Measurements from ENCODE around the gene R3HDML. TPM values are rescaled to one million over a fixed set of nuclear protein-coding genes. Genes with fewer than 3 reads are reported as not detected.
A peak's percentile ranks its signal among the peaks of the same experiment; 100 is the strongest.

The R3HDML gene
- total and polyA plus RNA-seq, 3 donors from 2014 or later = 0.38 to 0.62 TPM; not detected in 1

DNA sequence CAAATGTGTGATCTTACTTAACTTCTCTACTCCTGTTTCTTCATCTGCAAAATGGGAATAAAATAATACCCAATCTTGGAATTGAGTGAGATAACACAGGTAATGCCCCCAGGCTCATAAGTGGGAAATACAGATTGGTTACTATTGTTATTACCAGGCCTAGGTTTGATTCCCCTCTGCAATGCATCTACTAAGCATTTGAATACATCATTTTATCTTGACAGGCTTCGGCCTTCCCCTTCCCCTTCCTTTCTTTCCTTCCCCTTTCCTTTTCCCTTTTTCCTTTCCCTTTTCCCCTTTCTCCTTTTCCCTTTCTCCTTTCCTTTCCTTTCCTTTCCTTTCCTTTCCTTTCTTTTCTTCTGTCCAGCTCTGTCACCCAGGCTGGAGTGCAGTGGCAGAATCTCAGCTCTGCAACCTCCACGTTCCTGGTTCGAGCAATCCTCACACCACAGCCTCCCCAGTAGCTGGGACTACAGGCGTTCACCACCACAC, 11.4 kb downstream of the R3HDML start:
- 91 to 92% methylated on average over 4 of the region's 4 CpGs for WGBS, 2 donors
- DNase-seq = no peak
- Histone ChIP-seq H3K4me1 (peaks cover 5% of the 10 kb centered on the region), H3K4me3 (no peak overlapping the region), H3K9me3 (no peaks in the 10 kb centered on the region), H3K36me3 (ENCODE audit: low read depth, missing control alignments) (no peaks in the 10 kb centered on the region), H3K27ac (no peak overlapping the region), H3K27me3 (no peaks in the 10 kb centered on the region)
- intact Hi-C loops (cut with DNase I; ENCODE audit: low total_unique reads) = no loop called here
- TF ChIP-seq POLR2A (IDR thresholded peaks at IDR 0.05) = no peak

DNA sequence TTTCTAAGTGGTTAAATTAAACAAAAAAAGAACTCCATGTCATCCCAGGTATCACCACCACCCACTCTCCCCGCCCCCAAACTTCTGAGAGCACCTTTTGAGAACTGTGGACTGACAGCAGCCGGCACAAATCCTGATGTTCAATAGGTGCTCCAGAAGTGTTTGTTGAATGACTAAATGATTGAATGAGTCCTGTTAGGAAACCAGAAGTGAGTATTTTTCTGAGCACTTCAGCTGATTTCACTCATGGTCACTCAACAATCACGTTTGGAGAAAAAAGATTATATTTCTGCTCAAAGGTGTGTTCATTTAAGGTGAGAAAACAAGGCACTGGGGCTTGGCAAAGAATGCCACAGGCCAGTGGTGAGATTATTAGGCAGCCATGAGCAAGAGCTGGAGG, 12.5 kb downstream of the R3HDML start:
- Histone ChIP-seq H3K9me3 (no peaks in the 10 kb centered on the region), H3K27me3 (no peaks in the 10 kb centered on the region), H3K4me3 (no peak overlapping the region), H3K4me1 (peaks cover 5% of the 10 kb centered on the region), H3K27ac (no peak overlapping the region), H3K36me3 (ENCODE audit: low read depth, missing control alignments) (no peaks in the 10 kb centered on the region)
- DNase-seq = no peak
- TF ChIP-seq, protein P1, sequence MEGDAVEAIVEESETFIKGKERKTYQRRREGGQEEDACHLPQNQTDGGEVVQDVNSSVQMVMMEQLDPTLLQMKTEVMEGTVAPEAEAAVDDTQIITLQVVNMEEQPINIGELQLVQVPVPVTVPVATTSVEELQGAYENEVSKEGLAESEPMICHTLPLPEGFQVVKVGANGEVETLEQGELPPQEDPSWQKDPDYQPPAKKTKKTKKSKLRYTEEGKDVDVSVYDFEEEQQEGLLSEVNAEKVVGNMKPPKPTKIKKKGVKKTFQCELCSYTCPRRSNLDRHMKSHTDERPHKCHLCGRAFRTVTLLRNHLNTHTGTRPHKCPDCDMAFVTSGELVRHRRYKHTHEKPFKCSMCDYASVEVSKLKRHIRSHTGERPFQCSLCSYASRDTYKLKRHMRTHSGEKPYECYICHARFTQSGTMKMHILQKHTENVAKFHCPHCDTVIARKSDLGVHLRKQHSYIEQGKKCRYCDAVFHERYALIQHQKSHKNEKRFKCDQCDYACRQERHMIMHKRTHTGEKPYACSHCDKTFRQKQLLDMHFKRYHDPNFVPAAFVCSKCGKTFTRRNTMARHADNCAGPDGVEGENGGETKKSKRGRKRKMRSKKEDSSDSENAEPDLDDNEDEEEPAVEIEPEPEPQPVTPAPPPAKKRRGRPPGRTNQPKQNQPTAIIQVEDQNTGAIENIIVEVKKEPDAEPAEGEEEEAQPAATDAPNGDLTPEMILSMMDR (IDR thresholded peaks at IDR 0.05) = no peak
- WGBS, 2 donors = 84% methylated on average over 3 of the region's 3 CpGs
- intact Hi-C loops (cut with DNase I; ENCODE audit: low total_unique reads) = no loop called here

DNA sequence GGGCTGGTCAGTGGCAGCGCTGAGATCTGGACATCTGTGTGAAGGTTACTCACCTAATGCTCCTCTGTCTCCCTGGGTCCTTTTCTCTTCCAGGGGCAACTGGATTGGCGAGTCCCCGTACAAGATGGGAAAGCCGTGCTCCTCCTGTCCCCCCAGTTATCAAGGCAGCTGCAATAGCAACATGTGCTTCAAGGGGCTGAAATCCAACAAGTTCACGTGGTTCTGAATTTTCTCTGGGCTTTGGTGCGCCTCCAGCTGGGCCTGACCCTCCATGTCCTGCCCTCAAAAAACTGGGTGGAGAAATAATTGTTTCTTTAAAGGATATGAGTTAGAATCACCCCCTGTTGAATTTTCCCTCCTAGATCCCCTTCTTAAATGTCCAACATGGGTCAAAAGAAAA, 13.7 kb downstream of the R3HDML start:
- no peak for DNase-seq
- intact Hi-C loops (cut with DNase I; ENCODE audit: low total_unique reads) = no loop called here
- Histone ChIP-seq H3K27me3 (no peaks in the 10 kb centered on the region), H3K4me3 (no peak overlapping the region), H3K9me3 (no peaks in the 10 kb centered on the region), H3K36me3 (ENCODE audit: low read depth, missing control alignments) (no peaks in the 10 kb centered on the region), H3K4me1 (peaks cover 5% of the 10 kb centered on the region), H3K27ac (no peak overlapping the region)
- WGBS, 2 donors = 43 to 55% methylated on average over 6 of the region's 6 CpGs
- TF ChIP-seq, protein P1 (IDR thresholded peaks at IDR 0.05) = no peak
- TF ChIP-seq POLR2A (IDR thresholded peaks at IDR 0.05) = no peak

DNA sequence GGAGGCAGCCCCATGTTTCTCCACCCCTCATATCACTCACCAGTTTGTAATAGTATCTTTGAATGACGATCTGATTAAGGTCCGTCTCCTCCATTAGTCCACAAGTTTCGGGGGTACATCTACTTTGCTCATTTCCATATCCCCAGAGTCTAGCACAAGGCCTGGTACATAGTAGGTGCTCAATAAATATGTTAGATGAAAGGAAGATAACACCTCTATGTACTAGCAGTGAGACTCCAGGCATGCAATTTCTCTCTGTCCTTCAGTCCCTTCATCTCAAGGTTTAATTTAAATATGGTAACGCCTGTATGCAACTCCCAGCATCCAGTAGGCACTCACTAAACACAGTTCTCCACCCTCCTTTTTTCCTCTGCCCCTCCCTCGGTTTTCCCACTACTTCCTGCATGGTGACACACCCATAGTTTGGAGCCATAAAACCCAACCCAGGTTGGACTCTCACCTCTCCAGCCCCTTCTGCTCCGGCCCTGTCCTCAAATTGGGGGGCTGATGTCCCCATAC, 18.2 kb downstream of the R3HDML start:
- intact Hi-C loops (cut with DNase I; ENCODE audit: low total_unique reads) = no loop called here

DNA sequence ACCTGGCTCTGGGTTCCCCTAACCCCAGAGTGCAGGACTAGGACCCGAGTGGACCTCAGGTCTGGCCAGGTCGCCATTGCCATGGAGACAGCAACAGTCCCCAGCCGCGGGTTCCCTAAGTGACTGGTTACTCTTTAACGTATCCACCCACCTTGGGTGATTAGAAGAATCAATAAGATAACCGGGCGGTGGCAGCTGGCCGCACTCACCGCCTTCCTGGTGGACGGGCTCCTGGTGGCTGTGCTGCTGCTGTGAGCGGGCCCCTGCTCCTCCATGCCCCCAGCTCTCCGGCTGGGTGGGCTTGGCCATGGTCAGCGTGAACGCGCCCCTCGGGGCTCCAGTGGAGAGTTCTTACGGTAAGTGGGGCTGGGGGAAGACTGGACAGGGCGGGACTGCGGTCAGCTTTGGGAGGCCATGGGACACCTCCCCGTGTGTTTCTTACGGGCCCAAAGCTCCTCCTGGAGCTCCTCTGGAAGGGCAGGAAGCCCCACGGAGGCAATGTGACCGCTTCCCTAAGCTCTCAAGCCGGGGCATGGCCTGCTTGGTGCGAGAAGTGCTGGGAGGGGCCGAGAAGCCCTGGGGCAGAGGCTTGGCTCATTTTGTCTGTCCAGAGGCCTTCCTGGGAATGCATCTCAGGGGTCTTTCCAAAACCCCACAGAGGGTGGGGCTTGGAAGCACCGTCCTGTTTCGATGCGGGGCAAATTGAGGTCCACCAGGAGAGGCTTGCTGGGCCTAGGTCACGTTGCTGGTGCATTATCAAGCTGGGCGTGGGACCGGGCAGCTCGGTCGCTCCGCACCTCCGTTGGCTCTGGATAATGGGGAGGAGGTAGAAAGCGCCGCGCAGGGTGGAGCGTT, 18.9 kb downstream of the R3HDML start, which contains the start of gene HNF4A:
HNF4A (plus strand) TSS at position 202 of the 855 bp plus-strand sequence; CDS start at position 308, 106 bp downstream.
- H3K4me3 ChIP-seq = peak within 1 kb of the TSS in 1 of 2 donors; percentile 20
- intact Hi-C loops (cut with DNase I; ENCODE audit: low total_unique reads) = no loop called here
- TF ChIP-seq, protein P1 (IDR thresholded peaks at IDR 0.05) = no peak
- TF ChIP-seq POLR2A (IDR thresholded peaks at IDR 0.05) = no peak
- peaks cover 5% of the 10 kb centered on the region for H3K4me1 ChIP-seq
- no peaks in the 10 kb centered on the region for H3K36me3 ChIP-seq (ENCODE audit: low read depth, missing control alignments)
- WGBS, 2 donors = 54 to 71% methylated on average over 26 to 40 of the region's 40 CpGs
- DNase-seq = no peak
- no peak within 1 kb of the TSS for H3K27ac ChIP-seq
- H3K9me3 ChIP-seq = no peaks in the 10 kb centered on the region
- no peaks in the 10 kb centered on the region for H3K27me3 ChIP-seq

More for the DNA sequence above, 18.2 kb downstream of the R3HDML start:
- no peak for DNase-seq
- 76 to 77% methylated on average over 6 of the region's 6 CpGs for WGBS, 2 donors
- TF ChIP-seq, protein P1 (IDR thresholded peaks at IDR 0.05) = no peak
- TF ChIP-seq POLR2A (IDR thresholded peaks at IDR 0.05) = no peak
- H3K4me3 ChIP-seq = peak overlapping the region in 1 of 2 donors; percentile 20
- peaks cover 5% of the 10 kb centered on the region for H3K4me1 ChIP-seq
- H3K27ac ChIP-seq = no peak overlapping the region
- H3K9me3 ChIP-seq = no peaks in the 10 kb centered on the region
- no peaks in the 10 kb centered on the region for H3K36me3 ChIP-seq (ENCODE audit: low read depth, missing control alignments)
- H3K27me3 ChIP-seq = no peaks in the 10 kb centered on the region
